SK-N-SH treated with all-trans-retinoic acid at 6 μM for 48 hours (cell line): ENCODE measurements around the gene TIAM1.

Experiments
- ATAC-seq: fragments of 200-7000 bp; cut with Tn5 transposase; 3 replicates; pipeline ENCODE4 v1.9.1; 2020; ENCODE audit warnings: mild to moderate bottlenecking, moderate library complexity
- ARNTL ChIP-seq: fragments of 450-650 bp; formaldehyde crosslinking; IDR thresholded peaks from 2 replicates; pipeline ENCODE4 v1.5.0; 2020; ENCODE audit warnings: low read depth, mild to moderate bottlenecking, moderate library complexity, borderline replicate concordance
- BACH2 ChIP-seq: fragments of 250-450 bp; sonication (Bioruptor Pico); IDR thresholded peaks from 2 replicates; pipeline ENCODE4 v1.9.0; 2021; ENCODE audit warnings: mild to moderate bottlenecking, borderline replicate concordance
- CREB5 ChIP-seq: fragments of 250-450 bp; sonication (Bioruptor Pico); IDR thresholded peaks from 2 replicates; pipeline ENCODE4 v1.5.1; 2020; ENCODE audit warnings: low read depth, mild to moderate bottlenecking, moderate library complexity
- CSRNP3 ChIP-seq: fragments of 250-450 bp; sonication (Bioruptor Pico); IDR thresholded peaks from 2 replicates; pipeline ENCODE4 v1.5.1; 2021; ENCODE audit warnings: mild to moderate bottlenecking, moderate library complexity
- ESRRG ChIP-seq: fragments of 250-450 bp; sonication (Bioruptor Pico); IDR thresholded peaks from 2 replicates; pipeline ENCODE4 v1.6.1; 2021; ENCODE audit warnings: mild to moderate bottlenecking
- GLIS3 ChIP-seq: fragments of 250-450 bp; sonication (Bioruptor Pico); IDR thresholded peaks from 2 replicates; pipeline ENCODE4 v1.5.0; 2020; ENCODE audit warnings: mild to moderate bottlenecking, moderate library complexity
- ISL1 ChIP-seq: fragments of 250-450 bp; sonication (Bioruptor Pico); IDR thresholded peaks from 2 replicates; pipeline ENCODE4 v2.1.2; 2022; ENCODE audit warnings: mild to moderate bottlenecking, moderate library complexity
- OSR1 ChIP-seq: fragments of 250-450 bp; sonication (Bioruptor Pico); IDR thresholded peaks from 2 replicates; pipeline ENCODE4 v1.8.0; 2022; ENCODE audit warnings: moderate library complexity, mild to moderate bottlenecking, inconsistent platforms
- PPARA ChIP-seq: fragments of 250-450 bp; sonication (Bioruptor Pico); IDR thresholded peaks from 2 replicates; pipeline ENCODE4 v1.5.0; 2020; ENCODE audit warnings: mild to moderate bottlenecking, borderline replicate concordance
- RARB ChIP-seq: fragments of 250-450 bp; sonication (Bioruptor Pico); IDR thresholded peaks from 2 replicates; pipeline ENCODE4 v1.8.0; 2021; ENCODE audit warnings: mild to moderate bottlenecking, moderate library complexity
- SNAI2 ChIP-seq: fragments of 250-450 bp; sonication (Bioruptor Pico); IDR thresholded peaks from 2 replicates; pipeline ENCODE4 v1.5.0; 2020; ENCODE audit warnings: mild to moderate bottlenecking, moderate library complexity
- TCF4 ChIP-seq: fragments of 250-450 bp; sonication (Bioruptor Pico); IDR thresholded peaks from 2 replicates; pipeline ENCODE4 v1.8.0; 2021; ENCODE audit warnings: mild to moderate bottlenecking, moderate library complexity, borderline replicate concordance
- TOX ChIP-seq: fragments of 250-450 bp; sonication (Bioruptor Pico); IDR thresholded peaks from 2 replicates; pipeline ENCODE4 v1.8.0; 2021; ENCODE audit warnings: mild to moderate bottlenecking, moderate library complexity, borderline replicate concordance
- ZC3H10 ChIP-seq: fragments of 250-450 bp; sonication (Bioruptor Pico); IDR thresholded peaks from 2 replicates; pipeline ENCODE4 v1.5.1; 2021; ENCODE audit warnings: mild to moderate bottlenecking, moderate library complexity
- ZFP30 ChIP-seq: fragments of 450-650 bp; formaldehyde crosslinking; IDR thresholded peaks from 2 replicates; pipeline ENCODE4 v1.5.0; 2022; ENCODE audit warnings: mild to moderate bottlenecking, moderate library complexity
- ZNF565 ChIP-seq: fragments of 450-650 bp; formaldehyde crosslinking; conservative IDR thresholded peaks from 2 replicates; pipeline ENCODE4 v1.5.0; 2020; ENCODE audit warnings: low read depth, mild to moderate bottlenecking, moderate library complexity
- ZNF70 ChIP-seq: fragments of 450-650 bp; formaldehyde crosslinking; IDR thresholded peaks from 2 replicates; pipeline ENCODE4 v1.5.0; 2020; ENCODE audit warnings: mild to moderate bottlenecking, moderate library complexity
- ZNF8 ChIP-seq: fragments of 450-650 bp; formaldehyde crosslinking; IDR thresholded peaks from 2 replicates; pipeline ENCODE4 v1.5.0; 2020; ENCODE audit warnings: mild to moderate bottlenecking, moderate library complexity
- TF ChIP-seq, protein P1 (sequence below): fragments of 250-450 bp; sonication (Bioruptor Pico); IDR thresholded peaks from 2 replicates; pipeline ENCODE4 v1.8.0; 2020; ENCODE audit warnings: mild to moderate bottlenecking, moderate library complexity, borderline replicate concordance
- TF ChIP-seq, protein P2 (sequence below): fragments of 250-450 bp; sonication (Bioruptor Pico); IDR thresholded peaks from 2 replicates; pipeline ENCODE4 v1.8.0; 2021; ENCODE audit warnings: low read depth, mild to moderate bottlenecking, moderate library complexity, borderline replicate concordance

The TIAM1 gene

GRCh38 chr21:31279214-31279613 lies 64.8 kb downstream of the TIAM1 start:
- no peak for TF ChIP-seq ESRRG (CRISPR knock-in tag)
- TF ChIP-seq, protein P1, sequence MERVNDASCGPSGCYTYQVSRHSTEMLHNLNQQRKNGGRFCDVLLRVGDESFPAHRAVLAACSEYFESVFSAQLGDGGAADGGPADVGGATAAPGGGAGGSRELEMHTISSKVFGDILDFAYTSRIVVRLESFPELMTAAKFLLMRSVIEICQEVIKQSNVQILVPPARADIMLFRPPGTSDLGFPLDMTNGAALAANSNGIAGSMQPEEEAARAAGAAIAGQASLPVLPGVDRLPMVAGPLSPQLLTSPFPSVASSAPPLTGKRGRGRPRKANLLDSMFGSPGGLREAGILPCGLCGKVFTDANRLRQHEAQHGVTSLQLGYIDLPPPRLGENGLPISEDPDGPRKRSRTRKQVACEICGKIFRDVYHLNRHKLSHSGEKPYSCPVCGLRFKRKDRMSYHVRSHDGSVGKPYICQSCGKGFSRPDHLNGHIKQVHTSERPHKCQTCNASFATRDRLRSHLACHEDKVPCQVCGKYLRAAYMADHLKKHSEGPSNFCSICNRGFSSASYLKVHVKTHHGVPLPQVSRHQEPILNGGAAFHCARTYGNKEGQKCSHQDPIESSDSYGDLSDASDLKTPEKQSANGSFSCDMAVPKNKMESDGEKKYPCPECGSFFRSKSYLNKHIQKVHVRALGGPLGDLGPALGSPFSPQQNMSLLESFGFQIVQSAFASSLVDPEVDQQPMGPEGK (CRISPR knock-in tag) = no peak
- no peak for ATAC-seq

DNA sequence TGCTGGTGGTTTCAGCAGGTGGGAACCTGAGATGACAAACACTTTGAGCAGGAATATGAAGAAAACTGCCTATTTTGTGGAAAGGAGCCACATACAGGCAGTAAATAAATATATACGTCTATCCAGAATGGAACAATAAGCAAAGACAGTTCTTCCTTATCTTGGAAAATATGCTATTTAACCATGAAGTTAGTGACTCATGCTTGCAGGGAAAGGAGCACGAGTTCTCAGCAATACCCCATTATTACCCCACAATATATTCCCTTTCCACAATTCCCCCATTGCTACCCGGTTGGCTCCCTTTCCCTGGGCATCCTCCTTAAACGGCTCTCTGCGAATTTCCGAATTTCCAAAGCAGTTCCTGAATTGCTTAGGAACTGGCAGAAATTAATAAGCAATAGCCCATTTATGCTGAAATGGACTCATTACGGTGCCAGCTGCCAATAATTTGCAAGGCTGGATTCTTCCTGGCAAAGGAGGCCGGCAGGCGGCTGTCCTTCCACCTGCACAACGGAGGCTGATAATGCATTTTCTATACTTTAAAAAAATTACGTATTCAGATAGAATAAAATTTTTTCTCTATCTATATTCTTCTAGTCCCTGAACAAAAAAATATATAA lies 65.4 kb downstream of the TIAM1 start:
- TF ChIP-seq ISL1 = no peak
- no peak for TF ChIP-seq GLIS3
- TF ChIP-seq, protein P2, sequence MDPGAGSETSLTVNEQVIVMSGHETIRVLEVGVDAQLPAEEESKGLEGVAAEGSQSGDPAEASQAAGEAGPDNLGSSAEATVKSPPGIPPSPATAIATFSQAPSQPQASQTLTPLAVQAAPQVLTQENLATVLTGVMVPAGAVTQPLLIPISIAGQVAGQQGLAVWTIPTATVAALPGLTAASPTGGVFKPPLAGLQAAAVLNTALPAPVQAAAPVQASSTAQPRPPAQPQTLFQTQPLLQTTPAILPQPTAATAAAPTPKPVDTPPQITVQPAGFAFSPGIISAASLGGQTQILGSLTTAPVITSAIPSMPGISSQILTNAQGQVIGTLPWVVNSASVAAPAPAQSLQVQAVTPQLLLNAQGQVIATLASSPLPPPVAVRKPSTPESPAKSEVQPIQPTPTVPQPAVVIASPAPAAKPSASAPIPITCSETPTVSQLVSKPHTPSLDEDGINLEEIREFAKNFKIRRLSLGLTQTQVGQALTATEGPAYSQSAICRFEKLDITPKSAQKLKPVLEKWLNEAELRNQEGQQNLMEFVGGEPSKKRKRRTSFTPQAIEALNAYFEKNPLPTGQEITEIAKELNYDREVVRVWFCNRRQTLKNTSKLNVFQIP (CRISPR knock-in tag) = no peak
- TF ChIP-seq TCF4 = no peak
- no peak for TF ChIP-seq ZFP30 (CRISPR knock-in tag)
- no peak for TF ChIP-seq TOX (CRISPR knock-in tag)
- TF ChIP-seq SNAI2 (CRISPR knock-in tag) = no peak
- no peak for TF ChIP-seq CSRNP3 (CRISPR knock-in tag)
- TF ChIP-seq OSR1 (CRISPR knock-in tag) = no peak
- ATAC-seq = no peak

GRCh38 chr21:31276663-31277062 lies 67.4 kb downstream of the TIAM1 start:
- no peak for TF ChIP-seq BACH2 (CRISPR knock-in tag)
- TF ChIP-seq OSR1 (CRISPR knock-in tag) = no peak
- no peak for TF ChIP-seq TCF4
- no peak for TF ChIP-seq ISL1
- no peak for TF ChIP-seq ZNF565
- TF ChIP-seq ZC3H10 = no peak
- no peak for TF ChIP-seq ESRRG (CRISPR knock-in tag)
- TF ChIP-seq, all 23 proteins: peak for 0
- no peak for ATAC-seq

- no peak for ATAC-seq
- no peak for TF ChIP-seq ARNTL (CRISPR knock-in tag)
- no peak for TF ChIP-seq ESRRG (CRISPR knock-in tag)
- no peak for TF ChIP-seq RARB (CRISPR knock-in tag)
- TF ChIP-seq ZNF8 (CRISPR knock-in tag) = no peak
- no peak for TF ChIP-seq ZNF565
- TF ChIP-seq TOX (CRISPR knock-in tag) = no peak
- TF ChIP-seq CSRNP3 (CRISPR knock-in tag) = no peak
- no peak for TF ChIP-seq ZNF70 (CRISPR knock-in tag)
- TF ChIP-seq ISL1 = no peak
- TF ChIP-seq ZC3H10 = no peak
- TF ChIP-seq ZFP30 (CRISPR knock-in tag) = no peak
- TF ChIP-seq, protein P2 (CRISPR knock-in tag) = no peak
- no peak for TF ChIP-seq GLIS3
- TF ChIP-seq OSR1 (CRISPR knock-in tag) = no peak
Measured at GRCh38 chr21:31275901-31276300, 68.2 kb downstream of the TIAM1 start.

GRCh38 chr21:31273278-31273677 lies 70.8 kb downstream of the TIAM1 start:
- ATAC-seq = no peak
- TF ChIP-seq RARB (CRISPR knock-in tag) (no peak), TCF4 (no peak), BACH2 (CRISPR knock-in tag) (no peak), CREB5 (no peak), CSRNP3 (CRISPR knock-in tag) (no peak), ZC3H10 (no peak), ZNF8 (CRISPR knock-in tag) (no peak), PPARA (CRISPR knock-in tag) (no peak), ZNF565 (no peak)
- TF ChIP-seq, protein P2 (CRISPR knock-in tag) = no peak
